ENCODE results near the gene PDZD2.

The PDZD2 gene

GRCh38 chr5:31884896-31885295 lies 246.0 kb downstream of the PDZD2 start:
- no peak for DNase-seq (ENCODE audit: low read depth)

- no peak for DNase-seq (ENCODE audit: low read depth)
Observed at GRCh38 chr5:31886206-31886605, 247.3 kb downstream of the PDZD2 start.

- DNase-seq (ENCODE audit: low read depth) = no peak
Observed at GRCh38 chr5:31887556-31887955, 248.6 kb downstream of the PDZD2 start.

- no peak for DNase-seq (ENCODE audit: low read depth)
Observed at GRCh38 chr5:31888564-31888963, 249.6 kb downstream of the PDZD2 start.

GRCh38 chr5:31889001-31889561 lies 250.2 kb downstream of the PDZD2 start:
- no peak for DNase-seq (ENCODE audit: low read depth)

- no peak for DNase-seq (ENCODE audit: low read depth)
Observed at GRCh38 chr5:31890046-31890445, 251.1 kb downstream of the PDZD2 start.

GRCh38 chr5:31894141-31894540 lies 255.2 kb downstream of the PDZD2 start:
- no peak for DNase-seq (ENCODE audit: low read depth)

- DNase-seq (ENCODE audit: low read depth) = no peak
Observed at GRCh38 chr5:31895199-31895820, 256.4 kb downstream of the PDZD2 start.

- no peak for DNase-seq (ENCODE audit: low read depth)
Observed at GRCh38 chr5:31898036-31898632, 259.2 kb downstream of the PDZD2 start.

GRCh38 chr5:31900296-31900865 lies 261.4 kb downstream of the PDZD2 start:
- DNase-seq (ENCODE audit: low read depth) = no peak

GRCh38 chr5:31901807-31902530 lies 263.0 kb downstream of the PDZD2 start:
- no peak for DNase-seq (ENCODE audit: low read depth)

GRCh38 chr5:31908396-31908795 lies 269.5 kb downstream of the PDZD2 start:
- DNase-seq (ENCODE audit: low read depth) = no peak

GRCh38 chr5:31909073-31909472 lies 270.1 kb downstream of the PDZD2 start:
- no peak for DNase-seq (ENCODE audit: low read depth)

GRCh38 chr5:31911291-31912265 lies 272.6 kb downstream of the PDZD2 start:
- no peak for DNase-seq (ENCODE audit: low read depth)

GRCh38 chr5:31913808-31914207 lies 274.9 kb downstream of the PDZD2 start:
- DNase-seq (ENCODE audit: low read depth) = no peak

- DNase-seq (ENCODE audit: low read depth) = no peak
Observed at GRCh38 chr5:31916327-31916726, 277.4 kb downstream of the PDZD2 start.

GRCh38 chr5:31918739-31919138 lies 279.8 kb downstream of the PDZD2 start:
- no peak for DNase-seq (ENCODE audit: low read depth)

GRCh38 chr5:31921852-31922305 lies 282.9 kb downstream of the PDZD2 start:
- no peak for DNase-seq (ENCODE audit: low read depth)

- no peak for DNase-seq (ENCODE audit: low read depth)
Observed at GRCh38 chr5:31924005-31924404, 285.1 kb downstream of the PDZD2 start.

GRCh38 chr5:31931874-31932273 lies 292.9 kb downstream of the PDZD2 start:
- no peak for DNase-seq (ENCODE audit: low read depth)

- DNase-seq (ENCODE audit: low read depth) = no peak
Observed at GRCh38 chr5:31934156-31934555, 295.2 kb downstream of the PDZD2 start.

Data from activated gamma-delta T cell treated with anti-CD3 and anti-CD28 coated beads, Interleukin-2, amount 50 U/mL, for 16 hours (primary cell).